ENCODE results near the gene DHPS.

DHPS gene

GRCh38 chr19:12642506-12642905, 39.2 kb downstream of the DHPS start:
- TF ChIP-seq JUND (IDR thresholded peaks at IDR 0.05; ENCODE audit: low read depth), result no peak
- in situ Hi-C loops (cut with HindIII; ENCODE audit: low pct_unique_long_range_greater_than_20kb, low sequenced_read_pairs), result no loop called here
- no peak for DNase-seq (ENCODE audit: low read depth in 1 of 2, low spot score in 1 of 2)

GRCh38 chr19:12641456-12641855, 40.2 kb downstream of the DHPS start:
- DNase-seq (ENCODE audit: low read depth in 1 of 2, low spot score in 1 of 2), result no peak
- in situ Hi-C loops (cut with HindIII; ENCODE audit: low pct_unique_long_range_greater_than_20kb, low sequenced_read_pairs), result no loop called here
- TF ChIP-seq JUND (IDR thresholded peaks at IDR 0.05; ENCODE audit: low read depth), result no peak

- in situ Hi-C loops (cut with HindIII; ENCODE audit: low pct_unique_long_range_greater_than_20kb, low sequenced_read_pairs), result no loop called here
- DNase-seq (ENCODE audit: low read depth in 1 of 2, low spot score in 1 of 2), result no peak
- TF ChIP-seq JUND (IDR thresholded peaks at IDR 0.05; ENCODE audit: low read depth), result no peak
Measured at GRCh38 chr19:12639901-12640613, 41.6 kb downstream of the DHPS start.

GRCh38 chr19:12638611-12639182, 43.0 kb downstream of the DHPS start:
- no peak for DNase-seq (ENCODE audit: low read depth in 1 of 2, low spot score in 1 of 2)
- no peak for TF ChIP-seq JUND (IDR thresholded peaks at IDR 0.05; ENCODE audit: low read depth)
- in situ Hi-C loops (cut with HindIII; ENCODE audit: low pct_unique_long_range_greater_than_20kb, low sequenced_read_pairs), result no loop called here

- TF ChIP-seq JUND (IDR thresholded peaks at IDR 0.05; ENCODE audit: low read depth), result no peak
- DNase-seq (ENCODE audit: low read depth in 1 of 2, low spot score in 1 of 2), result no peak
- in situ Hi-C loops (cut with HindIII; ENCODE audit: low pct_unique_long_range_greater_than_20kb, low sequenced_read_pairs), result no loop called here
Measured at GRCh38 chr19:12636631-12637030, 45.0 kb downstream of the DHPS start.

GRCh38 chr19:12629215-12629614, 52.5 kb downstream of the DHPS start:
- no peak for DNase-seq (ENCODE audit: low read depth in 1 of 2, low spot score in 1 of 2)
- in situ Hi-C loops (cut with HindIII; ENCODE audit: low pct_unique_long_range_greater_than_20kb, low sequenced_read_pairs), result no loop called here
- no peak for TF ChIP-seq JUND (IDR thresholded peaks at IDR 0.05; ENCODE audit: low read depth)

GRCh38 chr19:12628040-12629022, 53.3 kb downstream of the DHPS start:
- in situ Hi-C loops (cut with HindIII; ENCODE audit: low pct_unique_long_range_greater_than_20kb, low sequenced_read_pairs), result no loop called here
- no peak for TF ChIP-seq JUND (IDR thresholded peaks at IDR 0.05; ENCODE audit: low read depth)

GRCh38 chr19:12626958-12627357, 54.7 kb downstream of the DHPS start:
- DNase-seq (ENCODE audit: low read depth in 1 of 2, low spot score in 1 of 2), result no peak
- in situ Hi-C loops (cut with HindIII; ENCODE audit: low pct_unique_long_range_greater_than_20kb, low sequenced_read_pairs), result no loop called here

More at GRCh38 chr19:12628040-12629022, 53.3 kb downstream of the DHPS start:
- DNase-seq (ENCODE audit: low read depth in 1 of 2, low spot score in 1 of 2), result no peak

More at GRCh38 chr19:12626958-12627357, 54.7 kb downstream of the DHPS start:
- TF ChIP-seq JUND (IDR thresholded peaks at IDR 0.05; ENCODE audit: low read depth), result no peak
